ENCODE data around the gene DTHD1. TPM values are rescaled to one million over a fixed set of nuclear protein-coding genes. Genes with fewer than 3 reads are reported as not detected.
A peak's percentile ranks its signal among the peaks of the same experiment; 100 is the strongest.

Gene DTHD1
- total and polyA plus RNA-seq, 8 donors = 0.38 to 6.4 (median 4.3) TPM

GRCh38 chr4:36374836-36375511, 93.6 kb downstream of the DTHD1 start:
- no peaks in the 10 kb centered on the region for H3K27me3 ChIP-seq
- ATAC-seq (no peak), DNase-seq (peak in 1 of 4 donors; percentile 71)
- H3K4me1 ChIP-seq = no peaks in the 10 kb centered on the region
- no peaks in the 10 kb centered on the region for H3K36me3 ChIP-seq
- H3K27ac ChIP-seq = no peak overlapping the region
- intact Hi-C loops (cut with DNase I) = no loop called here
- peaks cover 0 to 42% of the 10 kb centered on the region in 2 donors for H3K9me3 ChIP-seq
- TF ChIP-seq, protein P1, sequence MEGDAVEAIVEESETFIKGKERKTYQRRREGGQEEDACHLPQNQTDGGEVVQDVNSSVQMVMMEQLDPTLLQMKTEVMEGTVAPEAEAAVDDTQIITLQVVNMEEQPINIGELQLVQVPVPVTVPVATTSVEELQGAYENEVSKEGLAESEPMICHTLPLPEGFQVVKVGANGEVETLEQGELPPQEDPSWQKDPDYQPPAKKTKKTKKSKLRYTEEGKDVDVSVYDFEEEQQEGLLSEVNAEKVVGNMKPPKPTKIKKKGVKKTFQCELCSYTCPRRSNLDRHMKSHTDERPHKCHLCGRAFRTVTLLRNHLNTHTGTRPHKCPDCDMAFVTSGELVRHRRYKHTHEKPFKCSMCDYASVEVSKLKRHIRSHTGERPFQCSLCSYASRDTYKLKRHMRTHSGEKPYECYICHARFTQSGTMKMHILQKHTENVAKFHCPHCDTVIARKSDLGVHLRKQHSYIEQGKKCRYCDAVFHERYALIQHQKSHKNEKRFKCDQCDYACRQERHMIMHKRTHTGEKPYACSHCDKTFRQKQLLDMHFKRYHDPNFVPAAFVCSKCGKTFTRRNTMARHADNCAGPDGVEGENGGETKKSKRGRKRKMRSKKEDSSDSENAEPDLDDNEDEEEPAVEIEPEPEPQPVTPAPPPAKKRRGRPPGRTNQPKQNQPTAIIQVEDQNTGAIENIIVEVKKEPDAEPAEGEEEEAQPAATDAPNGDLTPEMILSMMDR (IDR thresholded peaks at IDR 0.05) = no peak
- no peak overlapping the region for H3K4me3 ChIP-seq

- DNase-seq (no peak), ATAC-seq (peak; percentile 73)
- no peaks in the 10 kb centered on the region for H3K27me3 ChIP-seq
- intact Hi-C loops (cut with DNase I) = no loop called here
- H3K4me3 ChIP-seq = no peak overlapping the region
- H3K4me1 ChIP-seq = peaks cover 0 to 12% of the 10 kb centered on the region in 2 donors
- peak overlapping the region in 1 of 2 donors; percentile 42 for H3K27ac ChIP-seq
- TF ChIP-seq, protein P1 (IDR thresholded peaks at IDR 0.05) = no peak
- H3K36me3 ChIP-seq = no peaks in the 10 kb centered on the region
- no peaks in the 10 kb centered on the region for H3K9me3 ChIP-seq
These were observed 104.6 kb downstream of the DTHD1 start for GRCh38 chr4:36385951-36386571.

DNA sequence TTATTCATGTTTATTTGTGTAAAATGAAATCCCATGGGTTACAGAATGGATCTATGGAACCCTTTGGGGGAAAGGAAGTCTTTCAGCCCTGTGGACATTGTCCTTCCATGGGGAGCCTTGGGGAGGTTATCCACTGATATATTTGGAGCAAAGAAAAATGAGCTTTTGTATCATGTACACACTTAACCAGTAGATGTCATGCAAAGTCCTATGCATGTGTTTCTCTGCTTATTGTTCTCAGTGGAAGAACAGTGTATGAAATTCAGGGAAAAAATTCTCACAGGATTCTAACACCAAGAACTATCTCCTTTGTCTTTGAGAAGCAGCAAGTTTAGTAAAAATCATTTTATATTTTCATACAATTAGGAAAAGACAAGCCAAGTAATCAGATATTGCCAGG, 105.3 kb downstream of the DTHD1 start:
- Histone ChIP-seq H3K4me1 (peaks cover 0 to 12% of the 10 kb centered on the region in 2 donors), H3K27ac (no peak overlapping the region), H3K9me3 (no peaks in the 10 kb centered on the region), H3K4me3 (no peak overlapping the region), H3K27me3 (no peaks in the 10 kb centered on the region), H3K36me3 (no peaks in the 10 kb centered on the region)
- ATAC-seq (no peak), DNase-seq (peak in 1 of 4 donors; percentile 21)
- TF ChIP-seq, protein P1 (IDR thresholded peaks at IDR 0.05) = no peak
- intact Hi-C loops (cut with DNase I) = no loop called here

- ATAC-seq = no peak
- Histone ChIP-seq H3K4me1 (peaks cover 0 to 12% of the 10 kb centered on the region in 2 donors), H3K27me3 (no peaks in the 10 kb centered on the region), H3K36me3 (no peaks in the 10 kb centered on the region), H3K4me3 (no peak overlapping the region), H3K9me3 (no peaks in the 10 kb centered on the region), H3K27ac (no peak overlapping the region)
- intact Hi-C loops (cut with DNase I) = no loop called here
- TF ChIP-seq, protein P1 (IDR thresholded peaks at IDR 0.05) = no peak
- no peak for DNase-seq
These were observed 107.3 kb downstream of the DTHD1 start for GRCh38 chr4:36388710-36389109.

DNA sequence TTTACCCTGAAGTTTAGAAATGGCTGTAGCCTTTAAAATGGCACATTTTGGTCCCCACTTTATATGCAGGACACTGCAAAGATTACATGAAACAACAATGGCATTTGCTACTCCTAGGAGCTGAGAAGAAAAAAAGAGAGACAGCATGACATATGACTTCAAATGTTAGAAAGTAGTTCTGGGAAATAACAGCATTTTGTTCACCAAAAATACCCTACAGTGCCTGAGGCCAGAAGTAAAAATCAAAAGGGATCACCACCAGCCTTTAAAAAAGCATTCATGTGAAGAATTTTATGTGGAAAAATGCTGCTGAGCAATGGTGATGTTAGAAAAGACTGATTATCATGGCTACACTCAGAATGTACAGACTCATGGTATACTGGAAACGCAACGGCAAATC, 110.0 kb downstream of the DTHD1 start:
- intact Hi-C loops (cut with DNase I) = no loop called here
- no peak overlapping the region for H3K27ac ChIP-seq
- H3K36me3 ChIP-seq = no peaks in the 10 kb centered on the region
- TF ChIP-seq, protein P1 (IDR thresholded peaks at IDR 0.05) = no peak
- DNase-seq = no peak
- no peak overlapping the region for H3K4me3 ChIP-seq
- no peaks in the 10 kb centered on the region for H3K27me3 ChIP-seq
- H3K9me3 ChIP-seq = no peaks in the 10 kb centered on the region
- peaks cover 0 to 2% of the 10 kb centered on the region in 2 donors for H3K4me1 ChIP-seq
- ATAC-seq = no peak

Data from left lung (tissue), 10 donors.